Upper lobe of left lung (tissue), 6 donors: ENCODE measurements around the gene GOLGA3. TPM values are rescaled to one million over a fixed set of nuclear protein-coding genes. Genes with fewer than 3 reads are reported as not detected.

Experiments used
- ATAC-seq, 2 donors: fragments of 200-7000 bp; cut with Tn5 transposase; one replicate each; pipeline ENCODE4 v1.9.1; 2022; ENCODE audit warnings: mild to moderate bottlenecking in 2 of 2, moderate library complexity in 2 of 2; ENCODE audit not compliant: low FRiP score in 2 of 2
- DNase-seq, 2 donors: peaks; one replicate each; pipeline ENCODE4 v3.0.0-alpha.2; 2019 to 2020
- H3K27ac ChIP-seq, 4 donors: fragments of 200-600 bp; sonication (generic); one replicate each; pipeline ENCODE4 v1.5.1; 2016 to 2019
- H3K27me3 ChIP-seq, 4 donors: fragments of 200-600 bp; sonication (generic); one replicate each; pipeline ENCODE4 v1.5.1; 2017 to 2019
- H3K36me3 ChIP-seq, 4 donors: fragments of 200-600 bp; sonication (generic); one replicate each; pipeline ENCODE4 v1.5.1; 2016 to 2019
- H3K4me1 ChIP-seq, 4 donors: fragments of 200-600 bp; sonication (generic); one replicate each; pipeline ENCODE4 v1.5.1; 2018 to 2019
- H3K4me3 ChIP-seq, 4 donors: fragments of 200-600 bp; sonication (generic); one replicate each; pipeline ENCODE4 v1.5.1; 2017 to 2019; ENCODE audit warnings: mild to moderate bottlenecking in 2 of 4, moderate library complexity in 1 of 4
- H3K9me3 ChIP-seq, 4 donors: fragments of 200-600 bp; sonication (generic); one replicate each; pipeline ENCODE4 v1.5.1; 2018 to 2019
- EP300 ChIP-seq, 4 donors: sonication (generic); formaldehyde crosslinking; IDR thresholded peaks; one replicate each; pipeline ENCODE4 v1.5.1; 2017; ENCODE audit warnings: antibody characterized with exemption in 4 of 4, control low read depth in 2 of 4
- POLR2A ChIP-seq, 4 donors: fragments of 450-650 bp; IDR thresholded peaks; one replicate each; pipeline ENCODE4 v1.5.1; 2016 to 2017; ENCODE audit warnings: antibody characterized with exemption in 4 of 4, mild to moderate bottlenecking in 2 of 4
- POLR2AphosphoS5 ChIP-seq, 2 donors: sonication (generic); formaldehyde crosslinking; IDR thresholded peaks; one replicate each; pipeline ENCODE4 v1.5.1; 2017; ENCODE audit warnings: antibody characterized with exemption in 2 of 2
- WGBS, 2 donors: methylation state at CpG; one replicate each; pipeline ENCODE4 v1.1.5; 2017 to 2018; 5-methylcytosine and 5-hydroxymethylcytosine counted together
- total RNA-seq, 6 donors: library from RNA; depleted of rRNA in 4 of 6; stranded (reverse); fragments of >200 nt in 4 of 6; gene quantifications; one replicate each; pipeline versions ENCODE4 v1.1.0 to v1.2.1, GENCODE V29; 2016 to 2021
- TF ChIP-seq, protein P1 (sequence below), 6 experiments: fragments of 450-650 bp in 4 of 6; fragments of 200-600 bp in 2 of 6; sonication (generic) in 2 of 6; IDR thresholded peaks; one replicate each; pipeline ENCODE4 v1.5.1; 2016 to 2019; ENCODE audit warnings: antibody characterized with exemption in 6 of 6
- donor health status: DM: no; HTN: no; CAD: no; lungs with moderate emphysema.
- donor health status: DM: no; HTN: yes; CAD: no; lungs with severe emphysema.

Gene GOLGA3
- total RNA-seq, 6 donors from 2014 or later, result 53.8 to 116 (median 77.9) TPM

DNA sequence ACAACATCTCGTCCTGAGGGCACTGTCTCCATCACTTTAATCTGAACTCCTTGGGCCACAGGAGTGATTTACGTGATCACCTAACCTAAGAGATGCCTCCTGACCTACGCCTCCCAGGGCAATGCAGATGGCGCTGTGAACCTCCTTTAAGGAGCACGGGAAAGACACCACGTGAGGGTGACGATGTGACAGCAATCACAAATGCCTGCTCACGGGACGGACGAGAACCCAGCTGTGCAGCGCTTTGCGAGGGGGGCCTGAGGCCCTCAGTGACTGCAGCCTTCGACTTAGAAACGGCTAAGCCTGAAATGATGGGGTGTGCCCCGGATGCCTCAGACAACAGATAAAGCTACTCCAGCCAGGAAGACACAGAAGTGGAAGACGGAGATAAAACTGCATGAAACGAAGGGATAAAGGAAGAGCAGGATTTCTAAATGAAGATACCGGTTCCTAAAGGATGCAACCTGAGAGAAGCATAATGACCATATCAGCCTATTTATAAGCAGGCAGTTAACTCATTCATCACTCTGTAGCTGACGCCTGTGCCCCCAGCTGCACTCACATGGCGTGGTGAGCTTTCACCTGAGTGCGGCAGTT, 13.9 kb upstream of the GOLGA3 start:
- no peak overlapping the region for H3K27ac ChIP-seq
- DNase-seq, result no peak
- peaks cover 50 to 89% (median 80%) of the 10 kb centered on the region in 4 donors for H3K36me3 ChIP-seq
- WGBS, 2 donors, result 89 to 91% methylated on average over 21 of the region's 21 CpGs
- H3K9me3 ChIP-seq, result no peaks in the 10 kb centered on the region
- no peaks in the 10 kb centered on the region for H3K4me1 ChIP-seq
- ATAC-seq, result no peak
- H3K27me3 ChIP-seq, result no peaks in the 10 kb centered on the region
- H3K4me3 ChIP-seq, result no peak overlapping the region
- TF ChIP-seq EP300 (IDR thresholded peaks at IDR 0.05) (no peak), POLR2A (IDR thresholded peaks at IDR 0.05) (no peak), POLR2AphosphoS5 (IDR thresholded peaks at IDR 0.05) (no peak)
- TF ChIP-seq, protein P1, sequence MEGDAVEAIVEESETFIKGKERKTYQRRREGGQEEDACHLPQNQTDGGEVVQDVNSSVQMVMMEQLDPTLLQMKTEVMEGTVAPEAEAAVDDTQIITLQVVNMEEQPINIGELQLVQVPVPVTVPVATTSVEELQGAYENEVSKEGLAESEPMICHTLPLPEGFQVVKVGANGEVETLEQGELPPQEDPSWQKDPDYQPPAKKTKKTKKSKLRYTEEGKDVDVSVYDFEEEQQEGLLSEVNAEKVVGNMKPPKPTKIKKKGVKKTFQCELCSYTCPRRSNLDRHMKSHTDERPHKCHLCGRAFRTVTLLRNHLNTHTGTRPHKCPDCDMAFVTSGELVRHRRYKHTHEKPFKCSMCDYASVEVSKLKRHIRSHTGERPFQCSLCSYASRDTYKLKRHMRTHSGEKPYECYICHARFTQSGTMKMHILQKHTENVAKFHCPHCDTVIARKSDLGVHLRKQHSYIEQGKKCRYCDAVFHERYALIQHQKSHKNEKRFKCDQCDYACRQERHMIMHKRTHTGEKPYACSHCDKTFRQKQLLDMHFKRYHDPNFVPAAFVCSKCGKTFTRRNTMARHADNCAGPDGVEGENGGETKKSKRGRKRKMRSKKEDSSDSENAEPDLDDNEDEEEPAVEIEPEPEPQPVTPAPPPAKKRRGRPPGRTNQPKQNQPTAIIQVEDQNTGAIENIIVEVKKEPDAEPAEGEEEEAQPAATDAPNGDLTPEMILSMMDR (IDR thresholded peaks at IDR 0.05), result no peak

DNA sequence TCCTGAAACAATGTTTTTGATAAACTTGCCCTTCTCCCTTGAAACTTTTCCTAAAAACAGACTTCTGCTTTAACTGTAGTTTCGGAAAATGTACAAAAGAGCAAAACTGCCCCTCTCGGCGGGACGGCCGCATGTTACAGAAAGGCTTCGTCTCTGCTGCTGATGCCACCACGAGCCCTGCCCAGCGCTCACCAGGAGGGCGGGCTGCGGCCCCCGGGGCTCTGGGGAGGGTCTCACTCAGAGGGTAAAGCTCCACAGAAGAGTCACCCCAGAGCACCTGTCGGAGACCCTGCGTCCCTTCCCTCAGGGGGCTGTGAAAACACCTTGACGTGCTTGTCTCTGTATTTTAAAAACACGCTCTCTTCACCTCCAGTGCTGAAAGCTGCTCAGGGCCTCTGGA, 12.5 kb upstream of the GOLGA3 start:
- no peak for DNase-seq
- Histone ChIP-seq H3K9me3 (no peaks in the 10 kb centered on the region), H3K4me1 (no peaks in the 10 kb centered on the region), H3K36me3 (peaks cover 38 to 76% (median 68%) of the 10 kb centered on the region in 4 donors), H3K27me3 (no peaks in the 10 kb centered on the region), H3K4me3 (no peak overlapping the region), H3K27ac (no peak overlapping the region)
- ATAC-seq, result no peak
- WGBS, 2 donors, result 96 to 98% methylated on average over 13 to 15 of the region's 15 CpGs
- TF ChIP-seq, protein P1 (IDR thresholded peaks at IDR 0.05), result no peak
- TF ChIP-seq EP300 (IDR thresholded peaks at IDR 0.05) (no peak), POLR2AphosphoS5 (IDR thresholded peaks at IDR 0.05) (no peak), POLR2A (IDR thresholded peaks at IDR 0.05) (no peak)

DNA sequence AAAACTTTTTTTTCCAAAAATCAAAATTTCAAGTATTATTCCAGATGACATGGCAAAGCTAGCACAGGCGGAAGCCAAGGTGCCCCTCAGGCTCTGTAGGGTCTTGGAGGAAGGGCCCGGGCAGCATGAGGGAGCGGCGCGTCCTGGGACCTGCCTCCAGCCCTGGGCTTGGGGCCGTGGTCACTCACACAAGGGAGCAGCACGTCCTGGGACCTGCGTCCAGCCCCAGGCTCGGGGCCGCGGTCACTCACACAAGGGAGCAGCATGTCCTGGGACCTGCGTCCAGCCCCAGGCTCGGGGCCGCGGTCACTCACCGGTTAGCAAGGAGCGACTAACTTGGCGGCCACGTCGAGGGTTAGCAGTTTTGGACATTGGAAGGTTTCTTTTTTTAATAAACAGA, 11.9 kb upstream of the GOLGA3 start:
- TF ChIP-seq POLR2A (IDR thresholded peaks at IDR 0.05) (no peak), POLR2AphosphoS5 (IDR thresholded peaks at IDR 0.05) (no peak), EP300 (IDR thresholded peaks at IDR 0.05) (no peak)
- TF ChIP-seq, protein P1 (IDR thresholded peaks at IDR 0.05), result no peak
- peaks cover 34 to 71% (median 62%) of the 10 kb centered on the region in 4 donors for H3K36me3 ChIP-seq
- ATAC-seq, result no peak

DNA sequence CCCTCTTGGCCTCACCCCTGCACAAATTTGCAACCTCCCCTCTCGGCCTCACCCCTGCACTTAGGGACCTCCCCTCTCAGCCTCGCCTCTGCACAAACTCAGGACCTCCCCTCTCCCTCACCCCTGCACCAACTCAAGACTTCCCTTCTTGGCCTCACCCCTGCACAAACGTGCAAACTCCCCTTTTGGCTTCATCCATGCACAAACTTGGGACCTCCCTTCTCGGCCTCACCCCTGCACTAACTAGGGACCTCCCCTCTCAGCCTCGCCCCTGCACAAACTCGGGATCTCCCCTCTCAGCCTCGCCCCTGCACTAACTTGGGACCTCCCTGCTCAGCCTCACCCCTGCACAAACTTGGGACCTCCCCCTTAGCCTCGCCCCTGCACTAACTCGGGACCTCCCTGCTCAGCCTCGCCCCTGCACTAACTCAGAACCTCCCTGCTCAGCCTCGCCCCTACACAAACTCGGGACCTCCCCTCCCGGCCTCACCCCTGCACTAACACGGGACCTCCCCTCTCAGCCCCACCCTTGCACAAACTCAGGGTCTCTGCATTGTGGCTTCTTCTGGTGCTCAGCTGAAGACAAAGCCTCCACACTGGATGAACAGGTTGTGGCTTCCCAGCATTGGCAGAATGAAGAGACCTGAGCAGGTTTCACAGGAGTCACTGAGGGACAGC, 11.0 kb upstream of the GOLGA3 start:
- no peak overlapping the region for H3K4me3 ChIP-seq
- TF ChIP-seq POLR2A (IDR thresholded peaks at IDR 0.05) (no peak), EP300 (IDR thresholded peaks at IDR 0.05) (no peak), POLR2AphosphoS5 (IDR thresholded peaks at IDR 0.05) (no peak)
- H3K36me3 ChIP-seq, result peaks cover 32 to 67% (median 55%) of the 10 kb centered on the region in 4 donors
- H3K27me3 ChIP-seq, result no peaks in the 10 kb centered on the region
- no peak for ATAC-seq
- no peaks in the 10 kb centered on the region for H3K9me3 ChIP-seq
- no peak overlapping the region for H3K27ac ChIP-seq
- DNase-seq, result no peak
- H3K4me1 ChIP-seq, result no peaks in the 10 kb centered on the region
- whole genome bisulfite sequencing, 2 donors, result 88 to 89% methylated on average over 14 of the region's 14 CpGs

More for the DNA sequence above, 11.9 kb upstream of the GOLGA3 start:
- H3K27me3 ChIP-seq, result no peaks in the 10 kb centered on the region
- H3K4me1 ChIP-seq, result no peaks in the 10 kb centered on the region
- WGBS, 2 donors, result 93 to 97% methylated on average over 13 to 20 of the region's 20 CpGs
- no peak for DNase-seq
- H3K9me3 ChIP-seq, result no peaks in the 10 kb centered on the region
- H3K4me3 ChIP-seq, result no peak overlapping the region
- no peak overlapping the region for H3K27ac ChIP-seq

DNA sequence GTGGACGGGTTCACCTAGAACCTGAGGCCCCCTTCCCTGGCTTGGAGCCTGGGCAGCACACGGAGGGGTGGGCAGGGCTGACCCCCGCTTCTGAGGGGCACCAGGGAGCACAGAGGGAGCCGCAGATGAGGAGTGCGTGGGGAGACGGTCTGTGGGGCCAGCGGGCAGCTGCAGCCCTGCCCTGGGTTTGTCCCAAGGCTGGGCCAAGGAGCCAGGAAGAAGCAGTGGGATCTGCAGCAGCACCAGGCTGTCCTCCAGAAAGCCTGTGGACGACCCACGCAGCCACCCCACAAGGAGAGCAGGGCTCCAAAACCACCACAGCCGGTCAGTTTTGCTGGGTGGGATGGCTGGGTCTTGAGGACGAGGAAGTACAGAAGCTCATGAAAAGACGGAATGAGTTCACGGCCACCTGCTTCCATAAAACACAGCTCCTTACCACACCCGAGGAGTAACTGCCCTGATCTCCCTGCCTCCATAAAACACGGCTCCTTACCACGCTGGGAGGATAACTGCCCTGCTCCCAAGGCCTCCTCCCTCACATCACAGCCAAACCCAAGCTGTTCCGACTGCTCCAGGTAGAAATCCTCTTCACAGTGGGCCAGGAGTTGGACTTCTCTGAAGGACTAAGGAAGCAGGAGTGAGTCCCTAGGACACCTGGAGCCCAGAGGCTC, 9.9 kb upstream of the GOLGA3 start:
- ATAC-seq (no peak), DNase-seq (no peak)
- H3K4me1 ChIP-seq, result no peaks in the 10 kb centered on the region
- no peak for TF ChIP-seq POLR2A (IDR thresholded peaks at IDR 0.05)
- TF ChIP-seq EP300 (IDR thresholded peaks at IDR 0.05), result no peak
- TF ChIP-seq POLR2AphosphoS5 (IDR thresholded peaks at IDR 0.05), result no peak
- TF ChIP-seq, protein P1 (IDR thresholded peaks at IDR 0.05), result no peak
- no peaks in the 10 kb centered on the region for H3K9me3 ChIP-seq
- 92 to 94% methylated on average over 13 to 17 of the region's 17 CpGs for WGBS, 2 donors
- H3K27me3 ChIP-seq, result no peaks in the 10 kb centered on the region
- H3K4me3 ChIP-seq, result no peak overlapping the region
- peaks cover 28 to 58% (median 44%) of the 10 kb centered on the region in 4 donors for H3K36me3 ChIP-seq
- H3K27ac ChIP-seq, result peak overlapping the region in 1 of 4 donors; percentile 52
